HG03342 (cell line): ENCODE data around the gene ABCC5.
"Not testable (repeated sequence)": the region's sequence is repeated elsewhere in the genome, so short reads cannot be mapped to it uniquely, and the experiment has no call there.

ENCODE experiments used
- ATAC-seq: cut with Tn5 transposase; IDR thresholded peaks from one replicate; pipeline ENCODE4 v1.9.1; 2021; ENCODE audit warnings: mild to moderate bottlenecking, moderate library complexity; ENCODE audit not compliant: unreplicated experiment

Gene ABCC5

DNA sequence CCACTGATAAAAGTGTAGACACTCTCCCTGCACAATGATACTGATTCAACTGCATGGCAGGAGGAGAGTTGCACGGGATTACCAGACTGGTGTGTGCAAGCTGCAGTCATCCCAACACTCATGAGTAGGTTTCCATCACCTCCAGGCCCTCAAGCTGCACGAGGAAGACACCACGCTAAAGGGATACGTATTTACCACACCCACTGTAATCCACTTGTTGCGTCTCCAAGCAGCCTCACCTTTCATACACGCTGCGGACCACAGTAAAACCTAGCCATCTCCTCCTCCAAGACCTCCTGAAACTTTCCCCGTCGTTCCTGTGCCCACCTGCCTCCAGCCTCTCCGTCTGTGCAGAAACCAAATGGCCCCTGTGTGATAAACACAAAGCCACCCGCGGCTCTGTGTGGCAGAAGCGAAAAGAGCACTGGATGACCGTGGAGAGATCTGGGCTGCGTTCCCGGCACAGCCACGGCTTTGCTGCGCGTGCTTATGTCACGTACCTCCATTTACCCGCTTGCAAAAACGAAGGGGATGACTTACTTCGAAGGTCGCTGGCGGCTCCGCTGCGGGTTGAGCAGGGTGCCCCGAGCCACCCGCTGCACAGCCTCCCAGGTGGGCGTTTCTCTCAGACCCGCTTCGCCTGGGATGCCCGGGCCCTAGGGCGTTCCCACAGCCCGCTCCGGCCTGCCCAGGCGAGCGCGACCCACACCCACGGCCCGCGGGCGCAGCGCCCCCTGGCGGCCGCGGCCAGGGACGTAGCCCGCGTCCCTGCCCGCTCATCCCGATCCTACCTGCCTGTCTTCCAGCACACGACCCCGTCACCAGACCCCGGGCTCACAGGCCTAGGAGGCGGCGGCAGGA is 643 bp downstream of the ABCC5 start:
- ATAC-seq = peak; percentile 77

DNA sequence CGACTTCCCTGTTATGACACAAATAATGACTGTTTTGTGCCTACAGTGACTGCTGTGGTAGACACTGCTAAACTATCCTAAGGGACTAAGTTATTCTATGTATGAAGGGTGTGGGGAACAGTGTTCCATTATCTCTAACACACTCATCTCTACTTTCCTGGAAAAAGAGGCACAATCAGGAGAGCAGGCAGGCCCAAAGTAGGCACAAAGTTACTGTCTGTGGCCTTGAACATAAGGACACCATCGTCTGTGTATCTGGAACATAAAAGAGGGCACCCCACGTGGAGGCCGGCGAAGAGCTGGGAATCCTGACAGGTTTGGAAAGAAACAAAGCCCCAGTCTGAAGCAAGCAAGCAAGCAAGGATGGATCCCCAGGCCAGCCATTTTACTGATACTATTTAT is 1.5 kb downstream of the ABCC5 start:
- no peak for ATAC-seq

DNA sequence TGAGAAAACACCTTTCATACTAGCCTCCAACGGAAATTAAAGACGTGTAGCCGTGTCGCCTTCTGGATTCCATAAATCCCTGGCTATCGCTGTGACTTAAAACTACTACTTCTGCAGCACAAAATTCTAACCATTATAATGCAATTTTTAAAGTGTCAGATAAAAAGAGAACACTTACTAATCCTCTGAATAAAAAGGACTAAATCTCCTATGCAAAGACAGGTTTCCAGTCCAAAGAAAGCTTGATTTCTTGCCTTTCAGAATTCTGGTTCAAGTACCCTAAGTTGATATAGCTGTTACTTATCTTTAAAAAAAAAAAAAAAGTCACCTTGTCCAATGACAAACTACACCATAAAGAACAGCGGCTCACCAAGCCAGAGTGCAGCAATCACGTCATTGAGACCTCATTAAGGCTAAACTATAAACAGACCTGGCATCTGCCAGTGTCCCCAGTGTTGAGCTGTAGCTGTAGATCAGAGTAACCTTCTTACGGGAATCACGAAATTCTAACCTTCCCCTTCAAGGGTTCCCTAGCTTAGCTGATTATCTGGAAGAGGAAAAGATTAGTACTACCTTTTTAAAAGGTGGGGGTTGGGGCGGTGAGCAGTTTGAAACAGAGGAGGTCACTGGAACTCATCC is 2.2 kb downstream of the ABCC5 start:
- ATAC-seq = no peak

DNA sequence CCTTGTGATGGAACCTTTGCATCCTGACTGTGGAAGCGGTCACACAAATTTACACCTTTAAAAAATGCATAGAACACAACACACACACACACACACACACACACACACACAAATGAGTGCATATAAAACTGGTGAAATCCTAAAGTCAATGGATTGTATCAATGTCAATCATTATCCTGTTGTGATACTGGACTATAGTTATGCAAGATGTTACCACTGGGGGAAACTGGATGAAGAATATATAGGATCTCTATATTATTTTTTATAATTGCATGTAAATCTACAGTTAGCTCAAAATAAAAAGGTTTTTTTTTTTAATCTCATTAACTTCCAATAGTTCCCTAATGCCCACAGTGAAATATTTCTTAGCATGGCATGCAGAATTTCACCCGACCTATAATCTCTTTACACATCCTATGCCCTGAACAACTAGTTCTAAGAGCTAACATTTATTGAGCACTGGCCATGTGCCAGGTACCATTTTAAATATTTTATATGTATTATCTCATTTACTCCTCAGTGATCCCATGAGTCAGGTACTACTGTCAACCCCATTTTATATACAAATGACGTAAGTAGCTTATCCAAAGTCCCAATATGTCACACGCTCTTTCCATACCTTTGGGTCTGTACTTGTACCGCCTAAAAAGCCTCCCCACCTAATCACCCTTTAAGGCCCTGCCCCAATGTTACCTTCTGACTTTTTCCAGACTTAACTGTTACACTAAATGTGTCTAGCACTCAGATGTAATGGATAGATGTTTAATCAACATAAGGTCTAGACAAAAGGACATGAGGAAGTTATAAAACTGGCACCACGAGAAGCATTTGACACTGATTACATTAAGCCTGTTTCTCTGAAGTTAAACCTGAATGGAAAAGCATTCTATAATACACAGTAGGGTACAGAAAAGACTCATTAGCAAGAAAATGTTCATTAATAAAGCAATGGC is 5.5 kb downstream of the ABCC5 start:
- no peak for ATAC-seq

DNA sequence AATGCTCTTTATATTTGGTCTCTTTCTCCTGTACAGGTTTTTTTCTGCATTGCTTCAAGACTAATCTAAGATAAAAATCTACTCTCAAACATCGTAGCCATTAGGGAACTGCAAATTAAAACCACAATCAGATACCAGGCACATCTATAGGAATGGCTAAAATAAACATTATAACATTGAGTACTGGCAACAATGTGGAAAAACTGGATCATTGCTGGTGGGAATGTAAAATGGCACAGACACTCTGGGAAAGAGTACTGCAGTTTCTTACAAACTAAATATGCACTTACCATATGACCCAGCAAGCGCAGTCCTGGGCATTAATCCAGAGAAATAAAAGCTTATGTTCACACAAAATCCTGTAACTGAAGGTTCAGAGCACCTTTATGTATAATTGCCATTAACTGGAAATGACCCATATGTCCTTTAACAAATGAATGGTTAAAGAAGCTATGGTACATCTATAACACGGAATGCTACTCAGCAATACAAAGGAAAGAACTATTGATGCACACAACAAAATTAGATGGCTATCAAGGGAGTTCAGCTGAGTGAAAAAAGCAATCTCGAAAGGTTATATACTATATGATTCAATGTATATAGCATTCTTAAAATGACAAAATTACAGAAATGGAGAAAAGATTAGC is 6.3 kb downstream of the ABCC5 start:
- ATAC-seq = no peak

DNA sequence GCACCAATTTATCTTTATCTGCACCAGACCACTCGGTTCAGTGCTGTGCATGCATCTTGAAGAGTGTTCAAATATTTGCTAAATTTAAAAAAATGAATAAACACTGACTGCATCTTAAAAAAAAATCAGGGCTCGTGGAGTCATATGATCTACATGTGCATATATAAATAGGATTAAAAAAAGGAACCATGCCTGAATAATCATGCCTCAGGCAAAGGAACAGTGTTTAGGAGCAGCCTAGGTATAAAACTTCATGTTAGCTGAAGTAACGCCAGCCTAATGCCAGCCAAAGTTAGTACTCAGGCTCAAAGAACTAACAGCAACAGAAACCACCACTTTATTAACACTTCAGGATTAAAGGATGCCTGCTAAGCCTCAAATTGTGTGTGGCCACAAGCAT is 9.5 kb downstream of the ABCC5 start:
- ATAC-seq = no peak

DNA sequence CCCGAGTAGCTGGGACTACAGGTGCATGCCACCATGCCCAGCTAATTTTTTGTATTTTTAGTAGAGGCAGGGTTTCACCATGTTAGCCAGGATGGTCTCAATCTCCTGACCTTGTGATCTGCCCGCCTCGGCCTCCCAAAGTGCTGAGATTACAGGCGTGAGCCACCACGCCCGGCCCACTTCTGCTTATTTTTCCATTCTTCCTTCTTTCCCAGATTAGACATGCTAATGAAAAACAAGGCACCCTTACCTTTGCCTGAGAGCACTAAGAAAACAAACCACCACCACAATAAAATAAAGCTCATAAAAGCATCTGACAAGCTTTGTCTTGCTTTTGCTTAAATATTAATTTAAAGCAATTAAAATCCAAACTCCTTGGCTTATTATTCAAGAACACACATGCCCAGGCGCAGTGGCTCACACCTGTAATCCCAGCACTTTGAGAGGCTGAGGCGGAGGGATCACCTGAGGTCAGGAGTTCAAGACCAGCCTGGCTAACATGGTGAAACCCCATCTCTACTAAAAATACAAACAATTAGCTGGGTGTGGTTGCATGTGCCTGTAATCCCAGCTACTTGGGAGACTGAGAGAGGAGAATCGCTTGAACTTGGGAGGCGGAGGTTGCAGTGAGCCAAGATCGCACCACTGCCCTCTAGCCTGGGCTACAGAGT is 10.4 kb downstream of the ABCC5 start:
- ATAC-seq = not testable (repeated sequence)

DNA sequence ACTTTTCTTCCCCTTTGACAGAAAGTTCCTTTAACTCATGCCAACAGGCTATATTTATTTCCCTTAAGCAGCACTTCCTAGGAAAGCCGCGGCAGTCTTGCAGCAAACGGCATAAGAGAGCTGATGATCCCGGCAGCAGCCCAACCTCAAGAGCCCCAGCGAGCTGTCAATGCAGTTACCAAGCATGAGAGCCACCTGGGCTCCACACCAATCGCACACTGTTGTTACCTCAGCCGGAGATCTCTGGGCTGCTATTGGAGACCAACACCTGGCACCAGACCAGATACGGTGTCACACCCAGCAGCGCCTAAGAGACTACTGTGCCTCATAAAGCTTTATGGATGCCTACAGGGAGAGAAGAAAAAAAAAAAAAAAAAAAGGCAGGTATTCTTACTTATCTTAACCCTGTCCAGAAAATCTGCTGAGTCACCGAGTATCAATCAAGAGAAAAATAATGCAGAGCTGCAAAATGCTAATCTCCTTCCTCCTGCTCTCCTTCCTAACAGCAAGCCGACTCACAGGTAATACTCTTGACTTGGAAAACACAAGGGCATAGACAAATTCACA is 11.7 kb downstream of the ABCC5 start:
- peak; percentile 85 for ATAC-seq

DNA sequence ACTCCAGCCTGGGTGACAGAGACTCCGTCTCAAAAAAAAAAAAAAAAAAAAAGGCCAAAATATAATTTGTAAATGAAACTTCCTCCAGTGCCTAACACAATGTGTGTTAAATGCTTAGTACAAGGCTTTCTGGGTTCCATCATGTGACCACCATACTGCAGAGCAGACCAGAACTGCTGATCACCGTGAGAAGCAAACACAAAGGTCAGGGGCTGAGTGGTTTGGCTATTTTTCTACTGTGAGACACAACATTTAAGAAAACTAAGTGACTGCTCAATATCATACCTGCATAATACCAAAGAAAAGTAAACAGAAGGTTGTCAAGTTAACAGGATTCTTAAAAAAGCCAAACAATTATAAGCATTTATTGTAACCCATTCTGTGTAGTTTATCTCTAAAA is 13.2 kb downstream of the ABCC5 start:
- no peak for ATAC-seq

DNA sequence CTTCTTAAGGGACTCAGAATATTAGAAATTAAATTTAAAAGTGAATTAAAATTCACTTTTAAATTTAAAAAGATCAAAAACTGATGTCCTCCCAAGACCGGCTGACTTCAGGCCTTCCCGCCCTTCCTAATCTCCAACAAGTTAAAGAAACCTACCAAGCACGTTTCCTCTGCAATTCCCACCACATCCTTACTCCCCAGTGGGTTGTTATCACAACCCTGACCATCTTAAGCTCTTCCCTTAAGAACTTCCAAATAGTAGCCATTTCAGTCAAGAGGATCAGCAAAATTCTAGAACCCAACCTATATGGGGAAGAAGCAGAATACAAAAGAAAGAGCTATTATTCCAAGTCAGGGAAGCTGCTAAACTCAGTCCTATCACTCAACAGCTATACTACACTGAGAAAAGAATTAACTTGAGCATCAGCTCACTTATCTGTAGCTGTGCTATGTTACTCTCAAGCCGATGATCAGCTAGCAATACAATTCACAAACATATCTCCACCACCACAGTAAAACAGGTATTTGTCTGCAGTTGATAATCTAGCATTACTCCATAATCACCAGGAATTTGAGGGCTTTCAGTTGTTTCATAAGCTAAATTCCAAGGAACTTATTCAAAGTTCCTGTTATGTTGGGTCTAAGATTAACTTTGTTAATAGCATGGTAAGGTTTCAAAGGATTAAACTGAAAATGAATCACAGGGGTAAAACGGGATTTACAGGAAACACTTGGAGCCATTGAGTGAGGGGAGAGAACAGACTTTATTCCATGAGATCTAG is 14.3 kb downstream of the ABCC5 start:
- ATAC-seq = no peak

DNA sequence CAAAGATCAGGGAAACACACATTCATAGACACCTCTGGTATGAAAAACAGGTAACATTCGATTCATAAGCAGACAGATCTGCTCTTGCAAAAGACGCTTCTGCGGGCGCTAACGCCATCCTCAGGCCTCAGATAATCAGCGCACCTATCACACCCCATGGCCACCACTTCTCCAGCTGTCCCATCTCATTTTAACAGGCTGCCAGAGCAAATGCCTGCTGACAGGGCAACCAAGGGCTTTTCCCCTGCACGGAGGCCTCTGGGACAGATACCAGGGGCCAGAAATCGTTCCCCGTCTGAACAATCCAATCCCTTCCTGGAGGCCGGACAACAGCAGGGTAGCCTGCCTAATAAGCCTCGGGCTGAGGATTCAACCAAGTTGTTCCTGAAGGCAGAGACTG is 15.2 kb downstream of the ABCC5 start:
- no peak for ATAC-seq

DNA sequence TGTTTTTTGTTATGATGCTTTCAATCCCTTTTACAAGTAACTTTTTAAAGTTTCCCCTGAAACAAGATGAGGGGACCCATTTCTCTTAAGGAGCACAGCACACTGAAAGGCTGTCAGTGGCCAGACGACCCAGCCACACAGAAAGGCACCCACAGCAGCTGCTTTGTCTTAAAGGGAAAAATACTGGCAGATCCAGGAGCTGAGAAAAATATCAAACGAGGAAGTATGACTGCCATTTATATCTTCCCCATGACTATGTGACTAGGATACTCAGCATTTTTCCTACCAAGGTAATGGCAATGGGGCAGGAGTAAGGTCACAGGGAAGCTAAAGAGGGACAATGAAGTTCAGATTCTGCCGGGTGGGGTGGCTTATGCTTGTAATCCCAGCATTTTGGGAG is 15.9 kb downstream of the ABCC5 start:
- ATAC-seq = no peak

DNA sequence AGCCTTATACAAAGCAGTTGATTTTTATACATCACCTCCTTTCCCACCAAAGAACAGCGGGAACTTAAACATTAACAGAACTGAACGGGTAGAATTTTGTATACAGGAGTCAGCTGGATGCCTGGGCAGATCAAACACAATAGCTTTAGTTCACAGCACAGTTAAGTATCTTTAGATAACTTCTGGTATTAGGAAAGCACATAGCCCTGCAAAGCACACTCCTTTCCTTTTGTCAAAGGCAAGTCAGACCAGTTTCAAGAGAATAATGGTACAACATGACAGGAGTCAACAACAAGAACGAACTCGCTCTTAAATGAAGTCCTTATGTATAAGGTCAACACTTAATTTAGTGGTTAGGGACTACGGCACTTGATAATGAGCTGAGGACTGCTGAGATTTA is 26.3 kb downstream of the ABCC5 start:
- ATAC-seq = no peak

DNA sequence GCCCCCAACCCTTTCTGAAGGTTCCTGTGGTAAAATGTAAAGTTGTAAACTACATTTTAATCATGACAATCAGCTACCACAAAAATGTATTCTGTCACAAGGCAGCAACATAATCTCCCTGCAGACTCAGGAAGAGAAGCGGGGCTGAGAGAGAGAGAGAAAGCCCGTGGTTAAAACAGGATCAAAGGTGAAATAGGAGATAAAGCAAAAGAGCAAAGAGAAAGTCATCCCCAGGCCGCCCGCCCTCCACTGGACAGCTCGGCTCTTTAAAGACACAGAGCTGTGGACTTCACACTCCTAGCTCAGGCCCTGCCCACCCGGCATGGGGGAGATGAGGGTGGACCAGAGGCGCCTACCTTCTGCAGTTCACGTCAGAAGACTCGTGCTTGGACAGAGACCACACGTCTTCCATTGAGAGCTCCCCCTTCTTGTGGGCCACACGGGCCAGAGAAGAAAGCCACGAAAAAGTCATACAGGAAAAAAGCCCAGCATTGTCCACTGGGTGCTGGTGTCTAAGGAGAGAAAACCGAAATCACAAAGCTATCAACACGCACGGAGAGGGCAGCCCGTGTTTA is 29.4 kb downstream of the ABCC5 start:
- no peak for ATAC-seq

DNA sequence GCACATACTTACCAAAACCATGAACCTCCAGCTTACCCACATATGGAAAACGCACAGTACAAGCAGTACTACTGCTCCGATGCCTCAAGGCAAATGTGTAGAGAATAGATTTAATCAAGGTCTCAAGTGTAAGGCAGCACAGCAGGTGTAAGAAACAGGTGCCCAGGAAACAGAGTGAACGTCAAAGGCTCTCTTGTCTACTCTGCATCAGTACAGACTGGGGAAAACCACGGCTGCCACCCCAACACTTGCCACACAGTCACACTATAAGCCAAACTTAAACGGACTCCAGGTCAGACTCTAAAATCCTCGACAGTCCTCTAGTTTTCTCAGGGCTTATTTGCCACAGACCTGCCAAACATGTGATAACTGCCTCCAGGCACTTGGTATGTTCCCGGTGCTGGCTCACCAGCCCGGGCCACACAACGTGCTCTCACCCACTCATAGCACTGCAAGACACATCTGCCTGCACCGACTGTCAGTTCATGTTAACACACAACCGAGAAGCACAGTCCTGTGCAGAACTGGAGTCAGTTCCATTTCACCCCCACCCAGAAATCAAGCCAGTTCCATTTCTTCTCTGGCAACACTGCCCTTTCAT is 30.6 kb downstream of the ABCC5 start:
- ATAC-seq = no peak

DNA sequence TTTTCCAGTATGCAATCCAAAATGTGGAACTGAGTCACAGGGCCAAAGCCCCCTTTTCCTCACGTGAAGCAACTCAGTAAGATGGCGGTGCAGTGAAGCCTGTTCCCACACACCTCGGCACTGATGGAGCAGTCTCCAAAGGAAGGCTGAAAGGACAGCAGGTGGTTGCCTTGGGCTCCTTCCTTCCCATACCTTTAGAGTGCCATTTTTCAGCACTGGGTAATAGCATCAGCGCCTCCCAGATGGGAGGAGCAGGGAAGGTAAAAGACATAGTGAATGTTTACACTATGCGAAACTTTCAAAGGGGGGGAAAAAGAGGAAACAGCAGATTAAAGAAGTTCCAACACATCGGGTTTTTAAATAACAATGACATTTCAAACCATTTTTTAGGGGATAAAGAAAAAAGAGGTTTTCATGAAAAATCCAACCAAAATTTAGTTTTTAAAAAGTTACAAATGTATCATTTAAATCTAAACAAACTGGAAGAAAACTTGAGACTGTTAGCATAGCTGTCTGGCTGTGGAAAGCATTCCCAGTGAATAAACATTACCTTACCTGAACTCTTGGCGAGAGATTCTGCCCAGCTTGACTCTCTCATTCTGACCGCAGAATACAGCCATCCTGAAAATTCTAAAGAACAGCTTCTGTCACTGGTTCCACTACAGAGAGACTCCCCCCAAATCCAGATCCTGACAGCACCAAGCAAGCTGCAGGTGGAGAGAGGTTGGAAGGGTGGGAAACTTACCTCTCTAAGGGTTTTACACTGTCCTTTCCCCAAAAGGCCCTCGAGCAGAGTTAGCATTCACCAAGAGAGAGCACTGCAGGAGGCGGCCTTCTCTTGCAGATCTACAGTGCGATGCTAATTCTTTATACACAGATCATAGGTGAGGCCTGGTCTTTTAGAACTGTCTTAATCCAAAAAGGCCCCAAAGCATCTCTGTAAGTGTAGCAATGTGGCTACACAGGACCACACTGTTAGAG is 32.6 kb downstream of the ABCC5 start:
- no peak for ATAC-seq

DNA sequence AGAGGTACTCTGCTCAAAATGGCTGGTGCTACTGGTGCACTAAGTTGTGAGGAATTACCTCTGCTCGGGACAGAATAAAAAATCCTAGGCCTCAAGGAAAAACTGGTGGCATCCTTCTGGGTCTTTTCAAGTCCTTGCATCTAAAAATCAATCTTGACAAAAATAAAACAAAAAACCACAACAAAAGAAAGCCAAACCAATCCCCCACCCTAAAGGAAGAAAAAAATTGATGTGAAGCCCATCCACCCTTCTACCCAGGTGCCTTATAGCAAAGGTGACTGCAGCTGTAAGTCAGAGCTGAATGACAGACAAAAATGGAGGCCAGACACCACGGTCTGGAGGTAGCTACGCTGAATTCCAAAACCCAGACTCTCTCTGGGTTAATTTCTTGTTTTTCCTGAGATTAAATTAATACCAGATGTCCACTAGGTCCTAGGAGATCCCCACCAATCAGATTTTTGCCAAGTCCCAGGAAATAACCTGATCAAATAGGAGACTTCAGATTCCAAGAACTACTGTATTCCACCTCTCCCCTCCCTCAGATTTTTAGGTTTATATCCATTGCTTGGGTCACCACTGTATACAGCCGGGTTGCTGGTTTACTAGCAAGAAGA is 33.5 kb downstream of the ABCC5 start:
- ATAC-seq = no peak
